ENCODE results near the gene CHST3. TPM values are rescaled to one million over a fixed set of nuclear protein-coding genes. Genes with fewer than 3 reads are reported as not detected.
"Not testable (repeated sequence)": the region's sequence is repeated elsewhere in the genome, so short reads cannot be mapped to it uniquely, and the experiment has no call there.

The CHST3 gene
- total RNA-seq, 1 donor from 2014 or later: 29.6 TPM

GRCh38 chr10:72032409-72033162 is 68.4 kb downstream of the CHST3 start:
- DNase-seq: not testable (repeated sequence)

- DNase-seq: no peak
Measured at GRCh38 chr10:72034040-72034499, 69.9 kb downstream of the CHST3 start.

- no peak for DNase-seq
Measured at GRCh38 chr10:72034761-72035160, 70.6 kb downstream of the CHST3 start.

GRCh38 chr10:72035252-72035887 is 71.2 kb downstream of the CHST3 start:
- no peak for DNase-seq

- DNase-seq: no peak
Measured at GRCh38 chr10:72037266-72037665, 73.1 kb downstream of the CHST3 start.

GRCh38 chr10:72037811-72038210 is 73.6 kb downstream of the CHST3 start:
- no peak for DNase-seq

GRCh38 chr10:72038458-72039001 is 74.3 kb downstream of the CHST3 start:
- no peak for DNase-seq

- DNase-seq: no peak
Measured at GRCh38 chr10:72039377-72039776, 75.2 kb downstream of the CHST3 start.

GRCh38 chr10:72041491-72041890 is 77.3 kb downstream of the CHST3 start:
- DNase-seq: no peak

- DNase-seq: no peak
Measured at GRCh38 chr10:72043016-72043834, 79.0 kb downstream of the CHST3 start.

- peak; percentile 67 for DNase-seq
Measured at GRCh38 chr10:72044417-72045041, 80.3 kb downstream of the CHST3 start.

- no peak for DNase-seq
Measured at GRCh38 chr10:72045586-72045985, 81.4 kb downstream of the CHST3 start.

- DNase-seq: peak; percentile 97
Measured at GRCh38 chr10:72048450-72049124, 84.4 kb downstream of the CHST3 start.

- no peak for DNase-seq
Measured at GRCh38 chr10:72049472-72049871, 85.3 kb downstream of the CHST3 start.

- DNase-seq: no peak
Measured at GRCh38 chr10:72049969-72050781, 86.0 kb downstream of the CHST3 start.

GRCh38 chr10:72050873-72051272 is 86.7 kb downstream of the CHST3 start:
- no peak for DNase-seq

- DNase-seq: no peak
Measured at GRCh38 chr10:72053690-72054089, 89.5 kb downstream of the CHST3 start.

- no peak for DNase-seq
Measured at GRCh38 chr10:72056113-72056512, 91.9 kb downstream of the CHST3 start.

- DNase-seq: no peak
Measured at GRCh38 chr10:72056932-72057751, 92.9 kb downstream of the CHST3 start.
